ENCODE results near the gene PCDHA8. TPM values are rescaled to one million over a fixed set of nuclear protein-coding genes. Genes with fewer than 3 reads are reported as not detected.
"Not testable (repeated sequence)": the region's sequence is repeated elsewhere in the genome, so short reads cannot be mapped to it uniquely, and the experiment has no call there.

PCDHA8 gene, protein sequence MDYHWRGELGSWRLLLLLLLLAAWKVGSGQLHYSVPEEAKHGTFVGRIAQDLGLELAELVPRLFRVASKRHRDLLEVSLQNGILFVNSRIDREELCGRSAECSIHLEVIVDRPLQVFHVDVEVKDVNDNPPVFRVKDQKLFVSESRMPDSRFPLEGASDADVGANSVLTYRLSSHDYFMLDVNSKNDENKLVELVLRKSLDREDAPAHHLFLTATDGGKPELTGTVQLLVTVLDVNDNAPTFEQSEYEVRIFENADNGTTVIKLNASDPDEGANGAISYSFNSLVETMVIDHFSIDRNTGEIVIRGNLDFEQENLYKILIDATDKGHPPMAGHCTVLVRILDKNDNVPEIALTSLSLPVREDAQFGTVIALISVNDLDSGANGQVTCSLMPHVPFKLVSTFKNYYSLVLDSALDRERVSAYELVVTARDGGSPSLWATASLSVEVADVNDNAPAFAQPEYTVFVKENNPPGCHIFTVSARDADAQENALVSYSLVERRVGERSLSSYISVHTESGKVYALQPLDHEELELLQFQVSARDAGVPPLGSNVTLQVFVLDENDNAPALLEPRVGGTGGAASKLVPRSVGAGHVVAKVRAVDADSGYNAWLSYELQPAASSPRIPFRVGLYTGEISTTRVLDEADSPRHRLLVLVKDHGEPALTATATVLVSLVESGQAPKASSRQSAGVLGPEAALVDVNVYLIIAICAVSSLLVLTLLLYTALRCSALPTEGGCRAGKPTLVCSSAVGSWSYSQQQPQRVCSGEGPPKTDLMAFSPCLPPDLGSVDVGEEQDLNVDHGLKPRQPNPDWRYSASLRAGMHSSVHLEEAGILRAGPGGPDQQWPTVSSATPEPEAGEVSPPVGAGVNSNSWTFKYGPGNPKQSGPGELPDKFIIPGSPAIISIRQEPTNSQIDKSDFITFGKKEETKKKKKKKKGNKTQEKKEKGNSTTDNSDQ
- under 0.01 and 0.04 TPM in 2 replicates for total RNA-seq

DNA sequence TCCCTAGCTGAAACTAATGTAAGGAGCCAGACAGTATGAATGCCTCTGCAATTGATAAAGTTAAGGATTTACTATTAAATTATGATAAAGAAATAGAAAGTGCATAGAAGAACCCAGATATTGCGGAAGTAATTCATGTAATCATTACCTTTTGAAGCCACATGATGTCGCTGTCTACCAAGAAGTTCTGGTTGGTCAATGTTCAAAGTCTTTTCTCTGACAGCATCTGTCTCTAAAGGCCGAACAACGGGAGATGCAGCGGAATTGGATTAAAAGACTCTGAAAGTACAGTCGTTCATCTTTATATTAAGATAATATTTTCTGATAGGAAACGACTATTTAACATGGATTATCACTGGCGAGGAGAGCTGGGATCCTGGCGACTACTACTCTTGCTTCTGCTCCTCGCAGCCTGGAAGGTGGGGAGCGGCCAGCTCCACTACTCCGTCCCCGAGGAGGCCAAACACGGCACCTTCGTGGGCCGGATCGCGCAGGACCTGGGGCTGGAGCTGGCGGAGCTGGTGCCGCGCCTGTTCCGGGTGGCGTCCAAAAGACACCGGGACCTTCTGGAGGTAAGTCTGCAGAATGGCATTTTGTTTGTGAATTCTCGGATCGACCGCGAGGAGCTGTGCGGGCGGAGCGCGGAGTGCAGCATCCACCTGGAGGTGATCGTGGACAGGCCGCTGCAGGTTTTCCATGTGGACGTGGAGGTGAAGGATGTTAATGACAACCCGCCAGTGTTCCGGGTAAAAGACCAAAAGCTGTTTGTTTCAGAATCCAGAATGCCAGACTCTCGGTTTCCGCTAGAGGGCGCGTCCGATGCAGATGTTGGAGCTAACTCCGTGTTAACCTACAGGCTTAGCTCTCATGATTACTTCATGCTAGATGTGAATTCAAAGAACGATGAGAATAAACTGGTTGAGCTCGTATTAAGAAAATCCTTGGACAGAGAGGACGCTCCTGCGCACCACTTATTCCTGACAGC lies at the start of gene PCDHA8:
TSS of gene PCDHA8 (plus strand) at position 210 of the 985 bp plus-strand sequence. CDS start at position 345, 135 bp downstream.
- DNase-seq (ENCODE audit: low read depth, low spot score), result no peak

GRCh38 chr5:140794595-140795258 lies 46.3 kb upstream of the PCDHA8 start, which contains the start of gene PCDHA2:
TSS of gene PCDHA2 (plus strand) at chr5:140794852.
- DNase-seq (ENCODE audit: low read depth, low spot score), result no peak

GRCh38 chr5:140795259-140795641 lies 45.7 kb upstream of the PCDHA8 start:
- no peak for DNase-seq (ENCODE audit: low read depth, low spot score)

GRCh38 chr5:140796072-140796717 lies 44.8 kb upstream of the PCDHA8 start:
- not testable (repeated sequence) for DNase-seq (ENCODE audit: low read depth, low spot score)

DNA sequence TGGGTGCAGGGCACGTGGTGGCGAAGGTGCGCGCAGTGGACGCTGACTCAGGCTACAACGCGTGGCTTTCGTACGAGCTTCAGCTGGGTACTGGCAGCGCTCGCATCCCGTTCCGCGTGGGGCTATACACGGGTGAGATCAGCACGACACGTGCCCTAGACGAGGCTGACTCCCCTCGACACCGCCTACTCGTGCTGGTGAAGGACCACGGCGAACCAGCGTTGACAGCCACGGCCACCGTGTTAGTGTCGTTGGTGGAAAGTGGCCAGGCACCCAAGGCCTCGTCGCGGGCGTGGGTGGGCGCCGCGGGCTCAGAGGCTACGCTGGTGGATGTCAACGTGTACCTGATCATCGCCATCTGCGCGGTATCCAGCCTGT lies 44.3 kb upstream of the PCDHA8 start:
- no peak for DNase-seq (ENCODE audit: low read depth, low spot score)

DNA sequence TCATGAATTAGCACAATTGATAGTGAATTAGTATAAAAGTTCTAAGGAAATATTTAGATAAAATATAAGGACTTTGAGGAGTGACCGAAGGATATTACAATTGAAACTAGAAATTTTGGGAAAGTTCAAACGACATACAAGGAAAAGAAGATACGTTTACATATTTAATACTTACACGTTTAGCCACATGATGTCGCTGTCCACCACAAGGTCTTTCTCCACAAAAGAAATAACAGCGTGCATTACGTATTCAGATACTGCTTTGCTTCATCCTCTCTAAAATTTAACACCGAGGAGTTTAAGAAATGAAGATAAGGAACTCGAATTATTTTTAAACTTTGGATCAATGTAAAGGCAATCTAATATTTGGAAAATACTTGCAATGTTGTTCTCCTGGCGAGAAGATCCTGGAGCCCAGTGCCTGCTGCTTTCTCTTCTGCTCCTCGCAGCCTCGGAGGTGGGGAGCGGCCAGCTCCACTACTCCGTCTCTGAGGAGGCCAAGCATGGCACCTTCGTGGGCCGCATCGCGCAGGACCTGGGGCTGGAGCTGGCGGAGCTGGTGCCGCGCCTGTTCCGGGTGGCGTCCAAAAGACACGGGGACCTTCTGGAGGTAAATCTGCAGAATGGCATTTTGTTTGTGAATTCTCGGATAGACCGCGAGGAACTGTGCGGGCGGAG lies 40.0 kb upstream of the PCDHA8 start, which contains the start of gene PCDHA3:
TSS of gene PCDHA3 (plus strand) at position 242 of the 678 bp plus-strand sequence.
- DNase-seq (ENCODE audit: low read depth, low spot score), result no peak

- no peak for DNase-seq (ENCODE audit: low read depth, low spot score)
Measured at GRCh38 chr5:140801494-140801841, 39.5 kb upstream of the PCDHA8 start.

GRCh38 chr5:140802381-140802780 lies 38.6 kb upstream of the PCDHA8 start:
- not testable (repeated sequence) for DNase-seq (ENCODE audit: low read depth, low spot score)

- no peak for DNase-seq (ENCODE audit: low read depth, low spot score)
Measured at GRCh38 chr5:140802781-140803271, 38.2 kb upstream of the PCDHA8 start.

- no peak for DNase-seq (ENCODE audit: low read depth, low spot score)
Measured at GRCh38 chr5:140806834-140807775, 33.9 kb upstream of the PCDHA8 start, which contains the start of gene PCDHA4. TSS of gene PCDHA4 (plus strand) at chr5:140807068.

DNA sequence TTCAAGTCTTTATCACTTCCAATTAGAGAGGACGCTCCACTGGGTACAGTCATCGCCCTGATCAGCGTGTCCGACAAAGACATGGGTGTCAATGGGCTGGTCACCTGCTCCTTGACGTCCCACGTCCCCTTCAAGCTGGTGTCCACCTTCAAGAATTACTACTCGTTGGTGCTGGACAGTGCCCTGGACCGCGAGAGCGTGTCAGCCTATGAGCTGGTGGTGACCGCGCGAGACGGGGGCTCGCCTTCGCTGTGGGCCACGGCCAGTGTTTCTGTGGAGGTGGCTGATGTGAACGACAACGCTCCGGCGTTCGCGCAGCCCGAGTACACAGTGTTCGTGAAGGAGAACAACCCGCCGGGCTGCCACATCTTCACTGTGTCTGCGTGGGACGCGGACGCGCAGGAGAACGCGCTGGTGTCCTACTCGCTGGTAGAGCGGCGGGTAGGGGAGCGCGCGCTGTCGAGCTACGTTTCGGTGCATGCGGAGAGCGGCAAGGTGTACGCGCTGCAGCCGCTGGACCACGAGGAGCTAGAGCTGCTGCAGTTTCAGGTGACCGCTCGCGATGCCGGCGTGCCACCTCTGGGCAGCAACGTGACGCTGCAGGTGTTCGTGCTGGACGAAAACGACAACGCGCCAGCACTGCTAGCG lies 32.6 kb upstream of the PCDHA8 start:
- DNase-seq (ENCODE audit: low read depth, low spot score), result not testable (repeated sequence)

DNA sequence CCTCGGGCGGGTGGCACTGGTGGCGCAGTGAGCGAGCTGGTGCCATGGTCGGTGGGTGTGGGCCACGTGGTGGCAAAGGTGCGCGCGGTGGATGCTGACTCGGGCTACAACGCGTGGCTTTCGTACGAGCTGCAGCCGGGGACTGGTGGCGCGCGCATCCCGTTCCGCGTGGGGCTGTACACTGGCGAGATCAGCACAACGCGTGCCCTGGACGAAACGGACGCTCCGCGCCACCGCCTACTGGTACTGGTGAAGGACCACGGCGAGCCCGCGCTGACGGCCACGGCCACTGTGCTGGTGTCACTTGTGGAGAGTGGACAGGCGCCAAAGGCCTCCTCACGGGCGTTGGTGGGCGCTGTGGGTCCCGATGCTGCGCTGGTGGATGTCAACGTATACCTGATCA lies 32.1 kb upstream of the PCDHA8 start:
- DNase-seq (ENCODE audit: low read depth, low spot score), result no peak

DNA sequence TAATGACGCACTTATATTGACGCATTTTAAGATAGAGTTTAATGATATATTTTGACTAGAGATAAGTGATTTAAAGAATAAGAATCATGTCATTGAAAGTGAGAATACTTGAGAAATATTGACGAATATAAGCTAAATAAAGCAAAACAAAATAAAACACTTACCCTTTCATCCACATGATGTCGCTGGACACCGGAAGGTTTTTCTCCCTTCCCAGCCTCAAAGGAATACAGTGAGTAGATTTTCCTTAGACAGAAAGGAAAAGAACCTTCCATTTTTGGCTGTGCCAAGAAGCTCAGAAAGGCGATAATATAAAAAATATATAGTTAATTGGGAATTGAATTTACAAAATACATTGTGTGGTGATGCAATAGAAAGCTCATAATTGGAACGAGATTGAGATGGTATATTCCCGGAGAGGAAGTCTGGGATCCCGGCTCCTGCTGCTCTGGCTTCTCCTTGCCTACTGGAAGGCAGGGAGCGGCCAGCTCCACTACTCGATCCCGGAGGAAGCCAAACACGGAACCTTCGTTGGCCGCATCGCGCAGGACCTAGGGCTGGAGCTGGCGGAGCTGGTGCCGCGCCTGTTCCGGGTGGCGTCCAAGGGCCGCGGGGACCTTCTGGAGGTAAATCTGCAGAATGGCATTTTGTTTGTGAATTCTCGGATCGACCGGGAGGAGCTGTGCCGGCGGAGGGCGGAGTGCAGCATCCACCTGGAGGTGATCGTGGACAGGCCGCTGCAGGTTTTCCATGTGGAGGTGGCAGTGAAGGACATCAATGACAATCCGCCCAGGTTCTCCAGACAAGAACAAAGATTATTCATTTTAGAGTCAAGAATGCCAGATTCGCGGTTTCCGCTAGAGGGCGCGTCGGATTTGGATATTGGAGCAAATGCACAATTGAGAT lies 19.4 kb upstream of the PCDHA8 start, which contains the start of gene PCDHA5:
TSS of gene PCDHA5 (plus strand) at position 239 of the 906 bp plus-strand sequence.
- DNase-seq (ENCODE audit: low read depth, low spot score), result no peak

- DNase-seq (ENCODE audit: low read depth, low spot score), result no peak
Measured at GRCh38 chr5:140822281-140822629, 18.7 kb upstream of the PCDHA8 start.

DNA sequence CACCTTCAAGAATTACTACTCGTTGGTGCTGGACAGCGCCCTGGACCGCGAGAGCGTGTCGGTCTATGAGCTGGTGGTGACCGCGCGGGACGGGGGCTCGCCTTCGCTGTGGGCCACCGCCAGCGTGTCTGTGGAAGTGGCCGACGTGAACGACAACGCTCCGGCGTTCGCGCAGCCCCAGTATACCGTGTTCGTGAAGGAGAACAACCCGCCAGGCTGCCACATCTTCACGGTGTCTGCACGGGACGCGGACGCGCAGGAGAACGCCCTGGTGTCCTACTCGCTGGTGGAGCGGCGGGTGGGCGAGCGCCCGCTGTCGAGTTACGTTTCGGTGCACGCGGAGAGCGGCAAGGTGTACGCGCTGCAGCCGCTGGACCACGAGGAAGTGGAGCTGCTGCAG lies 18.0 kb upstream of the PCDHA8 start:
- not testable (repeated sequence) for DNase-seq (ENCODE audit: low read depth, low spot score)

- DNase-seq (ENCODE audit: low read depth, low spot score), result no peak
Measured at GRCh38 chr5:140823475-140823874, 17.5 kb upstream of the PCDHA8 start.

All from pulmonary artery endothelial cell (primary cell).